HTERT RPE-1 (cell line): Measurements from ENCODE around the gene SOD1.
"Not testable (repeated sequence)": the region's sequence is repeated elsewhere in the genome, so short reads cannot be mapped to it uniquely, and the experiment has no call there.

Source experiments
- in situ Hi-C: fragments of 300-500 bp; cut with MboI; formaldehyde crosslinking; loops from 4 replicates; pipeline ENCODE4 v1.14.3; 2020; ENCODE audit warnings: low sequenced_read_pairs

SOD1 gene

DNA sequence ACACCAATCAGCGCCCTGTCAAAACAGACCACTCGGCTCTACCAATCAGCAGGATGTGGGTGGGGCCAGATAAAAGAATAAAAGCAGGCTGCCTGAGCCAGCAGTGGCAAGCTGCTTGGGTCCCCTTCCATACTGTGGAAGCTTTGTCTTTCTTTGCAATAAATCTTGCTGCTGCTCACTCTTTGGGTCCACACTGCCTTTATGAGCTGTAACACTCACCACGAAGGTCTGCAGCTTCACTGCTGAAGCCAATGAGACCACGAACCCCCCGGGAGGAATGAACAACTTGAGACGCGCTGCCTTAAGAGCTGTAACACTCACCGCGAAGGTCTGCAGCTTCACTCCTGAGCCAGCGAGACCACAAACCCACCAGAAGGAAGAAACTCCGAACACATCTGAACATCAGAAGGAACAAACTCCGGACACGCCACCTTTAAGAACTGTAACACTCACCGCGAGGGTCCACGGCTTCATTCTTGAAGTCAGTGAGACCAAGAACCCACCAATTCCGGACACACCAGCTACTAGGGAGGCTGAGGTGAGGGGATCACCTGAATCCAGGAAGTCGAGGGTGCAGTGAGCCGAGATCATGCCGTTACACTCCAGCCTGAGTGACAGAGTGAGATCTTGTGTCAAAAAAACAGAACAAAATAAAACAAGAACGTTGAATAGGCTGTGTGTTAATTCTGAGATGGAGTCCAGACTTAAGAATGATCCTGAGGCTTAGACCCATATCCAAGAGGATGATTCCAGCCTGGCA is 4.5 kb upstream of the SOD1 start:
- in situ Hi-C loops = not testable (repeated sequence)

DNA sequence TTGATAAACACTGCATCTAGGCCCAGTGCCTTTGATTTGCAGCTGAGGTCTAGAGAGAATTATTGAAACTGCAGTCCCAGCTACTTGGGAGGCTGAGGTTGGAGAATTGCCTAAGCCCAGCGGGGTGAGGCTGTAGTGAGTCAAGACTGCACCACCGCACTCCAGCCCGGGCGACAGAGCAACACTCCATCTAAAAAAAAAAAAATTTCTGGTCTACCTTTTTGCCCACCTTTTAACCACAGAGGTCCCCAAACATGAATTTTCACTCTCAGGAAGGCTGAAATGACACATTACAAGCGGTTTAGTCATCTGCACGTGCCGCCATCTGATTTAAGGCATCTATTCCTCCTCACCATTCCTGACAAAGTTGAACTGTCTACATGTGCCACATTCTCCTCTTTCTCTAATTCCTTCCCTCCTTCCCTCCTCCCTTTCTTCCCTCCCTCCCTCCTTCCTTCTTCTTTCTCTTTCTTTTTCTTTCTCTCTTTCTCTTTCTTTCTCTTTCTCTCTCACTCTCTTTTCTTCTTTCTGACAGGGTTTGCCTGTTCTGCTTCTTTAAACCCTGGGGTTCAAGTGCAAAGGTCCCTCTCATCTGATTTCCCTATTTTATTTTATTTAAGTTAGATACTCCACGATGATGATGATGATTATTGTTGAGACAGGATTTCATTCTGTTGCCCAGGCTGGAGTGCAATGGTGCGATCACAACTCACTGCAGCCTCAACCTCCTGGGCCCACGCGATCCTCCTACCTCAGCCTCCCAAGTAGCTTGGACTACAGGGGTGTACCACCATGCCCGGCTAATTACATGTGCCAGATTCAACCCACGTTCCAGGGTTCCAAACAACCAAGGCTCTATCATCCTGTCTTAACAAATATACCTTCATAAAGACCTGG is 3.0 kb upstream of the SOD1 start:
- in situ Hi-C loops = no loop called here

DNA sequence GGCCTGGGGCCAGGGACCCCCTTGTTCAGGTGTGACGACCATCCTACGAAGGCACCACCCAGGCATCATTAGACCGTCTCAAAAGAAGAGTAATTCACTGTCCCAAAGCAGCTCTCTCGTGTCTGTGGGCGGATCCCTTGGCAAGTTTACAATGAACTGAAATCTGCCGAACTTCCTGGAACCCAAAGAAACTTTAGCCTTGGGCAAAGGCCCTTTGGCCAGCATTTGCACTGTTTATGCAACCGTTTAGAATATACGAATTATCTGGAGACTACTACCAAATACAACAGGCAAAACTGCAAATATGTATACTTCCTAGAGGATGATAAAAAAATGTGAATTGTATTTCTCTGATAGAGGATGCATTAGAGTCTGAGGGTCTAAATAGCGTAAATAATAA is 1.4 kb upstream of the SOD1 start:
- in situ Hi-C loops = no loop called here

DNA sequence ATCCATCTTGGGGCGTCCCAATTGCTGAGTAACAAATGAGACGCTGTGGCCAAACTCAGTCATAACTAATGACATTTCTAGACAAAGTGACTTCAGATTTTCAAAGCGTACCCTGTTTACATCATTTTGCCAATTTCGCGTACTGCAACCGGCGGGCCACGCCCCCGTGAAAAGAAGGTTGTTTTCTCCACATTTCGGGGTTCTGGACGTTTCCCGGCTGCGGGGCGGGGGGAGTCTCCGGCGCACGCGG is 282 bp upstream of the SOD1 start:
- in situ Hi-C loops = no loop called here

DNA sequence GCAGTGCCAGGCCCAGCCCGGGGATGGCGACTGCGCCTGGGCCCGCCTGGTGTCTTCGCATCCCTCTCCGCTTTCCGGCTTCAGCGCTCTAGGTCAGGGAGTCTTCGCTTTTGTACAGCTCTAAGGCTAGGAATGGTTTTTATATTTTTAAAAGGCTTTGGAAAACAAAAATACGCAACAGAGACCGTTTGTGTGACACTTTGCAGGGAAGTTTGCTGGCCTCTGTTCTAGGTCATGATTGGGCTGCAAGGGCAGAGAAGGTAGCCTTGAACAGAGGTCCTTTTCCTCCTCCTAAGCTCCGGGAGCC is 719 bp downstream of the SOD1 start:
- in situ Hi-C loops = no loop called here

DNA sequence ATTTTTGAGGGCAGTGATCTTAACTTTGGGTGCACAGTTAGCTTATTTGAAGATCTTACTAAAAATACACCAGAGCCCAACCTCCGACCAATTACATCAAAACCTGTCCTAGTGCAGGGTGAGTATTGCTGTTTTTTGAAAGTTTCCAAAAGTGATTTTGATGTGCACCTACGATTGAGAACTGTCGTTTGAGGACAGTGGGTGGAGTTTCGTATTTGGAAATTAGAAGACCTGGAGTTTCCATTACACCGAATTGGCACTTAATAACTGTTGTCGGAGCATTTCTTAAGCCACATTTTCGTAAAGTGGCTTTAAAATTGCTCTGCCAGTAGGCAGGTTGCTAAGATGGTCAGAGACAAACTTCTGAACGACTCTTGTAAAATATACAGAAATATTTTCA is 1.1 kb downstream of the SOD1 start:
- in situ Hi-C loops = no loop called here

DNA sequence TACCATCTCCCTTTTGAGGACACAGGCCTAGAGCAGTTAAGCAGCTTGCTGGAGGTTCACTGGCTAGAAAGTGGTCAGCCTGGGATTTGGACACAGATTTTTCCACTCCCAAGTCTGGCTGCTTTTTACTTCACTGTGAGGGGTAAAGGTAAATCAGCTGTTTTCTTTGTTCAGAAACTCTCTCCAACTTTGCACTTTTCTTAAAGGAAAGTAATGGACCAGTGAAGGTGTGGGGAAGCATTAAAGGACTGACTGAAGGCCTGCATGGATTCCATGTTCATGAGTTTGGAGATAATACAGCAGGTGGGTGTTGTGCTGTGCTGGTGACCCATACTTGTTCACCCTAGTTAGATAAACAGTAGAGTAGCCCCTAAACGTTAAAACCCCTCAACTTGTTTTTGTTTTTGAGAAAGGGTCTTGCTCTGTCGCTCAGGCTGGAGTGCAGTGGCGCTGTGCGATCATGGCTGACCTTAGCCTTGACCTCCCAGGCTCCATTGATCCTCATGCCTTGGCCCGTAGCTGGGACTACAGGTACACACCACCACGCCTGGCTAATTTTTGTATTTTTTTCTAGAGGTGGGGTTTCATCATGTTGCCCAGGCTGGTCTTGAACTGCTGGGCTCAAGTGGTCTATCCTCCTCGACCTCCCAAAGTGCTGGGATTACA is 4.2 kb downstream of the SOD1 start:
- in situ Hi-C loops = no loop called here

DNA sequence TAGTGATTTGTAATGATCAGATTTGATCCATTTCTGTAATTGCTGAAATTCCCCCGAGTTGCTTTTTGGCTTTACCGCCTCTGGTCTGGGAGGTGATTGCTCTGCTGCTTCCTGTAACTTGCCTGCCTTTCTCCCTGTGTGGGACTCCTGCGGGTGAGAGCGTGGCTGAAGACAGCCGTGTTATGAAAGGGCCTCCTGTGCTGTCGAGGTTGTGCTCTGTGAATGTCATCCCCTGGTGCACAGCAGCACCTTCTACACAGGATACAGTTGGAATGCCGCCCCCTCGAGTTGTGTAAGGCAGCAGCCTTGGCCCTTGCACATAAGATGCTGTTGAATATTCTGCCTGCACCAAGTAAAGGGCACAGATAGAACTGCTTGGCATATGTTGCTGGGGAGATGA is 5.9 kb downstream of the SOD1 start:
- in situ Hi-C loops = no loop called here

DNA sequence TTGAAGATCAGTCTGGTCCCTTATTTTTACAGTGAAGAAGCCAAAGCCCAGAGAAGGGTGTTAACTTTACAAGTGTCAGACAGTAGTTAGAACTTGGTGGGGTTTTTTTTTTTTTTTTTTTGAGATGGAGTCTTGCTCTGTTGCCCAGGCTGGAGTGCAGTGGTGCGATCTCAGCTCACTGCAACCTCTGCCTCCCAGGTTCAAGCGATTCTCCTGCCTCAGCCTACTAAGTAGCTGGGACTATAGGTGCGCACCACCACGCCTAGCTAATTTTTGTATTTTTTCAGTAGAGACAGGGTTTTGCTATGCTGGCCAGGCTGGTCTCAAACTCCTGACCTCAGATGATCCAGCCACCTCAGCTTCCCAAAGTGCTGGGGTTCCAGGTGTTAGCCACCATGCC is 6.4 kb downstream of the SOD1 start:
- in situ Hi-C loops = not testable (repeated sequence)

DNA sequence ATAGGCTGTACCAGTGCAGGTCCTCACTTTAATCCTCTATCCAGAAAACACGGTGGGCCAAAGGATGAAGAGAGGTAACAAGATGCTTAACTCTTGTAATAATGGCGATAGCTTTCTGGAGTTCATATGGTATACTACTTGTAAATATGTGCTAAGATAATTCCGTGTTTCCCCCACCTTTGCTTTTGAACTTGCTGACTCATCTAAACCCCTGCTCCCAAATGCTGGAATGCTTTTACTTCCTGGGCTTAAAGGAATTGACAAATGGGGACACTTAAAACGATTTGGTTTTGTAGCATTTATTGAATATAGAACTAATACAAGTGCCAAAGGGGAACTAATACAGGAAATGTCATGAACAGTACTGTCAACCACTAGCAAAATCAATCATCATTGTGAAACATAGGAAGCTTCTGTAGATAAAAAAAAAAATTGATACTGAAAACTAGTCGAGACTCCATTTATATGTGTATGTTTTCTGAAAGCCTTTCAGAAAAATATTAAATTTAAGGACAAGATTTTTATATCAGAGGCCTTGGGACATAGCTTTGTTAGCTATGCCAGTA is 7.0 kb downstream of the SOD1 start:
- in situ Hi-C loops = no loop called here

DNA sequence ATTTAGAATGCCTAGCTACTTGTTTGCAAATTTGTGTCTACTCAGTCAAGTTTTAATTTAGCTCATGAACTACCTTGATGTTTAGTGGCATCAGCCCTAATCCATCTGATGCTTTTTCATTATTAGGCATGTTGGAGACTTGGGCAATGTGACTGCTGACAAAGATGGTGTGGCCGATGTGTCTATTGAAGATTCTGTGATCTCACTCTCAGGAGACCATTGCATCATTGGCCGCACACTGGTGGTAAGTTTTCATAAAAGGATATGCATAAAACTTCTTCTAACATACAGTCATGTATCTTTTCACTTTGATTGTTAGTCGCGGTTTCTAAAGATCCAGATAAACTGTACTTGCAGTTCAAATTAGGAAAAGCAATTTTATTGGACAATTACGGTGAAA is 7.6 kb downstream of the SOD1 start:
- in situ Hi-C loops = no loop called here

DNA sequence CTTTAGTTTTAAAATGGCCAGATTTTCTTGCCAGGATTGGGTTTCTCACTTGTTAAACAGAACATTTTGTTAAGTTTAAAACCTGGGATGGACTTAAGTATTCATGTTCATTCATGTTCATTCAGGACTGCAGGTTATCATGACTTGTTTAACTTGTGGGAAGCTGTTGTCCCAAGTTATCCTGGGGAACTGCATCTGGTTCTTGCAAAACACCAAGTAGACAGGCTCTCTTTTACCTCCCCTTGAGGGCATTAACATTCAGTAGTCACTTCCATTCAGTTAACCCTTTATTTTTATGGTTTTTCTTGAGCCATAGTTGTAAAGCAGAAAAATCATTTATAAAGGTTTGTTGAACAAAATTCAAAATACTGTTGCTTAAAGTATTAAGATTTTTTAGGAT is 8.1 kb downstream of the SOD1 start:
- in situ Hi-C loops = no loop called here

DNA sequence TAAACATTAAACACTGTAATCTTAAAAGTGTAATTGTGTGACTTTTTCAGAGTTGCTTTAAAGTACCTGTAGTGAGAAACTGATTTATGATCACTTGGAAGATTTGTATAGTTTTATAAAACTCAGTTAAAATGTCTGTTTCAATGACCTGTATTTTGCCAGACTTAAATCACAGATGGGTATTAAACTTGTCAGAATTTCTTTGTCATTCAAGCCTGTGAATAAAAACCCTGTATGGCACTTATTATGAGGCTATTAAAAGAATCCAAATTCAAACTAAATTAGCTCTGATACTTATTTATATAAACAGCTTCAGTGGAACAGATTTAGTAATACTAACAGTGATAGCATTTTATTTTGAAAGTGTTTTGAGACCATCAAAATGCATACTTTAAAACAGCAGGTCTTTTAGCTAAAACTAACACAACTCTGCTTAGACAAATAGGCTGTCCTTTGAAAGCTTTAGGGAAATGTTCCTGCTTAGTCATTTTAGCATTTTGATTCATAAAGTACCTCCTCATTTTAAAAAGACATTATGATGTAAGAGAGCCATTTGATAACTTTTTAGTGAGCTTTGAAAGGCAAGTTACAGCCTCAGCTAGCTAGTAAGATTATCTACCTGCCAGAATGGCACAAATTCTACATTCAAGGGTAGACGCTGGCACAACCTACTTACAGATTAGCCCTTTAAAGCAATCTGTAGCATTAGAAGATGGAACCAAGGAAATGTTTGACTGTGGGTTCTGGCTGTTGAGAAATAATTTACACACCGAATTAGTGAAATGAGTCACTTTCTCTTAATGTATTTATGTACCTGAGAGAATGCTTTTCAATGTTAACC is 9.4 kb downstream of the SOD1 start:
- in situ Hi-C loops = no loop called here

DNA sequence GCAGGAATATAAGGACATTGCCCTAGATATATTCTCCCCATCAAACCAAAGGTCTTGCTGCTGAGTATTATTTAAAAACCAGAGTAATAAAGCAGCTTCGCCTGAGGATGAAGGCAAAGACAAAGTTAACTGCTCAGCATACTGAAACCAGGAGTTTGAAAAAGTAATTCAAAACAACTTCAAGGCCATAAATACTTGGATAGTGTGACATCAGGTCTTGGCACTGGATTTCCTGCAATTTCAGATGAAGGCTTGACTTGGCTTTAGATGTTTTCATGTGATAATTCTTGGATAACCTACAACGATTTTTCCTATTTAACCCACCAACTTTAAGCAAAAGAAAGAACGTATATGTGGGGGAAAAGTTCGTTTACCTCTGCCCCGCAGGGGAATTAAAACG is 10.6 kb downstream of the SOD1 start:
- in situ Hi-C loops = no loop called here

DNA sequence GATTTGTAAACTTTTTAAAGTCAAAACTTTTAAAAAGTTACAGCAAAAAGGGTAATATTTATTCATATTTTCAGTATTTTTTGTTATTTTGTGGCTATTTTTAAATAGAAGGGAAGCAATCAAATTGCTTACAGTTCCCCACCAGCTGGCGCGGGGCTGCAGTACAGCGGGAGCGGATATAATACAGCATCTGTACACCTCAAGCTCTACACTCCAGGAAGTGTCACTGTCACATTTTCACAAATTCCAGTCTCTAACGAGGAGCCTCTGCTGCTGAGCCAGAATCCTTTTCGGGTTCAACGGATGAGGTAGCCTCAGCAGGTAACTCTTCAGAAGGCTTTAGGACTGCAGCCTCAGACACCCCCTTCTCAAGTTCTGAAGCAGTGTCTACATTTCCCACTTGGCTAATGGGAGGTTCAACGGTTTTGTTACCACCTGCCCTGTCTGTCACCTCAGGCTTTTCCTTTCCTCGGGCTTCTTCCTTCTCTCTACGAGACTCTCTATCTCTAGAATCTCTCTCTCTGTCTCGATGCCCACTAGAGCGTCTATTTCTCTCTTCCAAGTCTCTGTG is 11.7 kb downstream of the SOD1 start:
- in situ Hi-C loops = no loop called here

DNA sequence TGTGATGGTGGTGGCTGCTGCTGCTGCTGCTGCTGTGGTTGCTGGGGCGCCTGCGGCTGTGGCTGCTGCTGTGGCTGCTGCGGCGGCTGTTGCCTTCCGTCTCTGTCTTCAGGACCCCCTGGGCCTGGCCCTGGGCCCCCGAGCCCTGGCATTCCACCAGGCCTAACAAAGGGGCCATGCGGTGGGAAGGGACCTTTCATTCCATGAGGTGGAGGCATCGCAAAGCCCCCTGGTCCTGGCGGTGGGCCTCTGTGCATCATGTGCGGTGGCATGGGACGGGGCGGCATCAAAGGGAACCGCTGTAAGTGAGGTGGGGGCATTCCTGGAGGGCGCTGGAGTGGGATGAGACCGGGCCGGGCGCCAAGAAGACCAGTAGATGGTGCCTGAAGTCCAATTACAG is 12.4 kb downstream of the SOD1 start:
- in situ Hi-C loops = no loop called here

DNA sequence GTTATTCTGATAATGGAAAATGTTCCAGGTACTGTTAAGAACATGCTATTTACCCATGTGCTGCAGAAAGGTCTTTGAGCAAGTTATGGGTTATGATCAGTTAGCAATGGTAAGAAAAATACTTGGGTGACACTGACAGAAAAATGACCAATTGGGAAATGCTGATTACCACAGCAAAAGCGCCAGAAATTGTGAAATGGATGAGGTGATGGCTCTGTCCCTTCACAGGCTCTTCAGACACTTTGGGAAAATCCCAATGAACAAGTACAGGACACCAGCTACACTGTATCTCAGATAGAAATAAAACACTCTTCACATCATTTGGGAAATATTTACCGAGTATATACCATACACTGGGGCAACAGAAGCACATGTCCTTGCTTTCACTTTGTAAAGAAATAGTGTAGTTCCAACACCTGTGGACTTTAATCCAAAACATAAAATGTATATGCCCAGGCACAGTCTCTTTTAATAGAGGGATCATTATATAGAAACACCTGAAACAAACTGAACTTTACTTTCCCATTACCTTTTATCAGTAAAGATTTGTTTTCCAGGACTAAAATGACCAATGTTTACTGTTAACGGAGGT is 13.9 kb downstream of the SOD1 start:
- in situ Hi-C loops = no loop called here

DNA sequence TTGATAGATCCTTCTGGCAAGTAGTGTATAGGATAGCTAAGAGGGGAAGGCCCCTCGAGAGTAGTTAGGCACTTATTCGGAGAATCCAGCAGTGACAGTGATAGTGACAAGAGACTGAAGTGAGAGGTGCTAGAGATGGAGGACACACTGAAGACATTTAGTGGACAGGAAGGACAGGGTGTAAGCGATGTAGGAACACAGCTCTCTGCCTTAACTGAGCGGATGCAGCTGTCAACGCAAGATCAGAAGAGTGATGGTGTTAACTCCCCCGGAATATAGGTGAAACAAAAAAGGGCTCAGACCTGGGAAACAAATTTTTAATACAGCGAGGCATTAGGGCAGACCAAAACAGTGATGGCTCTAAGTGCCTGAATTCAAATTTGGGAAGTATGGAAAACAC is 15.8 kb downstream of the SOD1 start:
- in situ Hi-C loops = no loop called here

DNA sequence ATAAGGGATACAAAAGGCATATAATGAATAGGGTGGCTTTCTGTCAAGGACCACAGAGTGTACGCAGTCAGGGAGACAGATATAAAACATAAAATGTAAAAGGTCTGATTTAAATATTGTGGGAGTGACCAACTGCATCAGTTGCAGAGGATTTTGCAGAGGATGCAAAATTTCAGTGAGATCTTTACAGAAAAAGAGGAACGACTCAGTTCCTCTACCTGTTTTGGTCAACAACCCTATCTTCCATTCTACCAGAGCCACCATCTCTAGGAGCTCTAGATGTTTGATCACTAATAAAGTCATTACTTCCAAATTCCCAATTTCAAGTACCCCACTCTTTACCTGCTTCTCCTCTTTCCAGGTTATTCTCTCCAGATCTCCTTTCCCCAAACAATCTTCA is 16.5 kb downstream of the SOD1 start:
- in situ Hi-C loops = no loop called here

DNA sequence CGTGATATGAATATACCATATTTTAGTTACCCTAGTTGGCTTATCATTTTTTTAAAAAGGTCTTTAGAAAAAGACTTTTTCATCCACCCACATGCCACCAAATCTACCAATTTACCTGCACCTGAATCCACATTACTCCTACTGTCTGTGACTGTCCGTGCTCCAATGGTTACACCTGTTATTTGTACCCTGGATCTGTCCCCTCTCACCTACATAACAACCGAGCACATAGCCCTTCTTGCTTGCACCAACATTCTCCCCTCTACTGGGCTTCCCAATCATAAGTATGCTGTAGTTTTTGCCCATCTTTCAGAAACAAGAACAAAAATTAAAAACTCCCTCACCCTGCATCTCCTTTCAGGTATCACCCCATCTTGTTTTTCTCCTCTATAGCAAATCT is 17.6 kb downstream of the SOD1 start:
- in situ Hi-C loops = no loop called here
